Upper lobe of left lung (tissue), 6 donors: Measurements from ENCODE around the gene PCSK2. TPM values are rescaled to one million over a fixed set of nuclear protein-coding genes. Genes with fewer than 3 reads are reported as not detected.

ENCODE experiments used
- ATAC-seq, 2 donors: fragments of 200-7000 bp; cut with Tn5 transposase; one replicate each; pipeline ENCODE4 v1.9.1; 2022; ENCODE audit warnings: mild to moderate bottlenecking in 2 of 2, moderate library complexity in 2 of 2; ENCODE audit not compliant: low FRiP score in 2 of 2
- DNase-seq, 2 donors: peaks; one replicate each; pipeline ENCODE4 v3.0.0-alpha.2; 2019 to 2020
- H3K27ac ChIP-seq, 4 donors: fragments of 200-600 bp; sonication (generic); one replicate each; pipeline ENCODE4 v1.5.1; 2016 to 2019
- H3K27me3 ChIP-seq, 4 donors: fragments of 200-600 bp; sonication (generic); one replicate each; pipeline ENCODE4 v1.5.1; 2017 to 2019
- H3K36me3 ChIP-seq, 4 donors: fragments of 200-600 bp; sonication (generic); one replicate each; pipeline ENCODE4 v1.5.1; 2016 to 2019
- H3K4me1 ChIP-seq, 4 donors: fragments of 200-600 bp; sonication (generic); one replicate each; pipeline ENCODE4 v1.5.1; 2018 to 2019
- H3K4me3 ChIP-seq, 4 donors: fragments of 200-600 bp; sonication (generic); one replicate each; pipeline ENCODE4 v1.5.1; 2017 to 2019; ENCODE audit warnings: mild to moderate bottlenecking in 2 of 4, moderate library complexity in 1 of 4
- H3K9me3 ChIP-seq, 4 donors: fragments of 200-600 bp; sonication (generic); one replicate each; pipeline ENCODE4 v1.5.1; 2018 to 2019
- EP300 ChIP-seq, 4 donors: sonication (generic); formaldehyde crosslinking; IDR thresholded peaks; one replicate each; pipeline ENCODE4 v1.5.1; 2017; ENCODE audit warnings: antibody characterized with exemption in 4 of 4, control low read depth in 2 of 4
- POLR2A ChIP-seq, 4 donors: fragments of 450-650 bp; IDR thresholded peaks; one replicate each; pipeline ENCODE4 v1.5.1; 2016 to 2017; ENCODE audit warnings: antibody characterized with exemption in 4 of 4, mild to moderate bottlenecking in 2 of 4
- POLR2AphosphoS5 ChIP-seq, 2 donors: sonication (generic); formaldehyde crosslinking; IDR thresholded peaks; one replicate each; pipeline ENCODE4 v1.5.1; 2017; ENCODE audit warnings: antibody characterized with exemption in 2 of 2
- WGBS, 2 donors: methylation state at CpG; one replicate each; pipeline ENCODE4 v1.1.5; 2017 to 2018; 5-methylcytosine and 5-hydroxymethylcytosine counted together
- total RNA-seq, 6 donors: library from RNA; depleted of rRNA in 4 of 6; stranded (reverse); fragments of >200 nt in 4 of 6; gene quantifications; one replicate each; pipeline versions ENCODE4 v1.1.0 to v1.2.1, GENCODE V29; 2016 to 2021
- TF ChIP-seq, protein P1 (sequence below), 6 experiments: fragments of 450-650 bp in 4 of 6; fragments of 200-600 bp in 2 of 6; sonication (generic) in 2 of 6; IDR thresholded peaks; one replicate each; pipeline ENCODE4 v1.5.1; 2016 to 2019; ENCODE audit warnings: antibody characterized with exemption in 6 of 6
- donor health status: DM: no; HTN: no; CAD: no; lungs with moderate emphysema.
- donor health status: DM: no; HTN: yes; CAD: no; lungs with severe emphysema.

PCSK2 gene
- total RNA-seq, 6 donors from 2014 or later = 1.4 to 75.3 (median 15.9) TPM

DNA sequence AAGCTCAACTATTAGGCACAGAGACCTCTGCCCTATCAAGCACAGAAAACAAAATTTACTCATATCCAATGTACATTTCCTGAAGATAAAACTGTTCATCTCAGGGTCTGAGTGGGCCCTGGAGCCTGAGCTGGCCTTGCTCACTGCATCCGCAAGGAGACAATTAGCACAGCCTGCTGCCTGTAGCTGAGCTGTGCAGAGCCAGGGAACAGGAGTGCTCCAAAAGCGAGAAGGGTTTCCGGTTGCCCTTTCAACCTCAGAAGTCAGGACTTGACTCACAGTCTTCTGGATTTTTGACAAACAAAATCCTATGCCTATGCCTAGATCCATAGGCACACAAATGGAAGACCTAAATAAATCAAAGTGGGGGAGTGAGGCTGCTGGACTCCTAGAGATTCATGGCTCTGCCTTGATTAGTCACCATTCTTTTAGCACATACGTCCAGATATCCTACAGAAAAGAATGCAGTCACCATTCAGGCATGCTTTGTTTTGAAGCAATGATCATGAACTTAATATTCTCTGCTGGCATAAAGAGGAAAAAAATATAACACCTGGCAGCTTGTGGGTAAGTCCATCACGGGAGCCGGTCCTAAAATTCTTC, 230.8 kb downstream of the PCSK2 start:
- H3K9me3 ChIP-seq = no peaks in the 10 kb centered on the region
- TF ChIP-seq, protein P1, sequence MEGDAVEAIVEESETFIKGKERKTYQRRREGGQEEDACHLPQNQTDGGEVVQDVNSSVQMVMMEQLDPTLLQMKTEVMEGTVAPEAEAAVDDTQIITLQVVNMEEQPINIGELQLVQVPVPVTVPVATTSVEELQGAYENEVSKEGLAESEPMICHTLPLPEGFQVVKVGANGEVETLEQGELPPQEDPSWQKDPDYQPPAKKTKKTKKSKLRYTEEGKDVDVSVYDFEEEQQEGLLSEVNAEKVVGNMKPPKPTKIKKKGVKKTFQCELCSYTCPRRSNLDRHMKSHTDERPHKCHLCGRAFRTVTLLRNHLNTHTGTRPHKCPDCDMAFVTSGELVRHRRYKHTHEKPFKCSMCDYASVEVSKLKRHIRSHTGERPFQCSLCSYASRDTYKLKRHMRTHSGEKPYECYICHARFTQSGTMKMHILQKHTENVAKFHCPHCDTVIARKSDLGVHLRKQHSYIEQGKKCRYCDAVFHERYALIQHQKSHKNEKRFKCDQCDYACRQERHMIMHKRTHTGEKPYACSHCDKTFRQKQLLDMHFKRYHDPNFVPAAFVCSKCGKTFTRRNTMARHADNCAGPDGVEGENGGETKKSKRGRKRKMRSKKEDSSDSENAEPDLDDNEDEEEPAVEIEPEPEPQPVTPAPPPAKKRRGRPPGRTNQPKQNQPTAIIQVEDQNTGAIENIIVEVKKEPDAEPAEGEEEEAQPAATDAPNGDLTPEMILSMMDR (IDR thresholded peaks at IDR 0.05) = no peak
- TF ChIP-seq EP300 (IDR thresholded peaks at IDR 0.05) (no peak), POLR2AphosphoS5 (IDR thresholded peaks at IDR 0.05) (no peak), POLR2A (IDR thresholded peaks at IDR 0.05) (no peak)
- no peaks in the 10 kb centered on the region for H3K4me1 ChIP-seq
- ATAC-seq (no peak), DNase-seq (no peak)
- no peaks in the 10 kb centered on the region for H3K27me3 ChIP-seq
- H3K27ac ChIP-seq = no peak overlapping the region
- H3K4me3 ChIP-seq = no peak overlapping the region
- no peaks in the 10 kb centered on the region for H3K36me3 ChIP-seq
- WGBS, 2 donors = 85 to 93% methylated on average over 6 of the region's 6 CpGs

DNA sequence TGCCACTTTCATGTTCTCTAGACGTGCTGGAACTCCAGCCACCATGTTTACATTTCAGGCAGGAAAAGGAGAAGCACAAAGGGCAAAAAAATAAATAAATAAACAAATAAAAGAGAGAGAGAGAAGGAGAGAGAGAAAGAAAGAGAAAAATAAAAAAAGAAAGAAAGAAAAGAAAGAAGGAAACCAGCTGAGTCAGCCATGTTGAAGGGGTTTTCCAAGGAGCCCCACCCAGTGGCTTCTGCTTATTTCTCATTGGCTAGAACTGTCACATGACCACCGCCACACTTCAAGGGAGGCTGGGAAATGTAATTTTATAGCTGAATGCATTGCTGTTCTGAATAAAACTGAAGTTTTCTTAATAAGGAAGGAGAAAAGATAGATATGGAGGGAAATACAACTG, 233.3 kb downstream of the PCSK2 start:
- no peak for DNase-seq
- TF ChIP-seq EP300 (IDR thresholded peaks at IDR 0.05) (no peak), POLR2AphosphoS5 (IDR thresholded peaks at IDR 0.05) (no peak), POLR2A (IDR thresholded peaks at IDR 0.05) (no peak)
- TF ChIP-seq, protein P1 (IDR thresholded peaks at IDR 0.05) = no peak

GRCh38 chr20:17461941-17462340, 235.1 kb downstream of the PCSK2 start:
- no peak for DNase-seq
- Histone ChIP-seq H3K36me3 (no peaks in the 10 kb centered on the region), H3K4me1 (no peaks in the 10 kb centered on the region), H3K9me3 (no peaks in the 10 kb centered on the region), H3K27ac (no peak overlapping the region), H3K27me3 (no peaks in the 10 kb centered on the region), H3K4me3 (no peak overlapping the region)
- TF ChIP-seq EP300 (IDR thresholded peaks at IDR 0.05) = no peak
- TF ChIP-seq POLR2A (IDR thresholded peaks at IDR 0.05) = no peak
- TF ChIP-seq POLR2AphosphoS5 (IDR thresholded peaks at IDR 0.05) = no peak
- TF ChIP-seq, protein P1 (IDR thresholded peaks at IDR 0.05) = no peak
- ATAC-seq = no peak
- WGBS, 2 donors = 72 to 77% methylated on average over 3 of the region's 3 CpGs

More for the DNA sequence above, 233.3 kb downstream of the PCSK2 start:
- Histone ChIP-seq H3K27me3 (no peaks in the 10 kb centered on the region), H3K4me3 (no peak overlapping the region), H3K9me3 (no peaks in the 10 kb centered on the region), H3K36me3 (no peaks in the 10 kb centered on the region), H3K27ac (no peak overlapping the region), H3K4me1 (no peaks in the 10 kb centered on the region)
- ATAC-seq = no peak
- 56 to 63% methylated on average over 2 of the region's 2 CpGs for WGBS, 2 donors

DNA sequence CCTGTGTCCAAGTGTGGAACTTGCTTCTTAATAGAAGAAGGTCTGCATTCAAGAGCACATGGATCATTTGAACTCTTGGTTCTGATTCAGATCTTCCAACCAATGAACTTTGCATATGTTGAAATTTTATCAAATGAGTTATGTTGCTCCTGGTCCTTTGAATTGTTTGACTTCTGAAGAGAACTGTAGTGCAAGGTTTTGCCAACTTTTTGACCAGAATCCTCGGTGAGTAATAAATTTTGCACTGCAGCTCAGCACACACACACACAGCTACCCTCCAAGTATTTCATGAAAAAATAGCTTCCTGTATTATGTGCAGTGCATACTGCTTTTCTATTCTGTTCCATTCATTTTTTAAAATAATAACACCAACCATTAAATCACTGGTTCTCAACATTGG, 236.9 kb downstream of the PCSK2 start:
- Histone ChIP-seq H3K27me3 (no peaks in the 10 kb centered on the region), H3K4me3 (no peak overlapping the region), H3K27ac (no peak overlapping the region), H3K36me3 (no peaks in the 10 kb centered on the region), H3K9me3 (no peaks in the 10 kb centered on the region), H3K4me1 (no peaks in the 10 kb centered on the region)
- DNase-seq (no peak), ATAC-seq (no peak)
- TF ChIP-seq POLR2A (IDR thresholded peaks at IDR 0.05) = no peak
- 60 to 78% methylated on average over 1 of the region's 1 CpG for WGBS, 2 donors

DNA sequence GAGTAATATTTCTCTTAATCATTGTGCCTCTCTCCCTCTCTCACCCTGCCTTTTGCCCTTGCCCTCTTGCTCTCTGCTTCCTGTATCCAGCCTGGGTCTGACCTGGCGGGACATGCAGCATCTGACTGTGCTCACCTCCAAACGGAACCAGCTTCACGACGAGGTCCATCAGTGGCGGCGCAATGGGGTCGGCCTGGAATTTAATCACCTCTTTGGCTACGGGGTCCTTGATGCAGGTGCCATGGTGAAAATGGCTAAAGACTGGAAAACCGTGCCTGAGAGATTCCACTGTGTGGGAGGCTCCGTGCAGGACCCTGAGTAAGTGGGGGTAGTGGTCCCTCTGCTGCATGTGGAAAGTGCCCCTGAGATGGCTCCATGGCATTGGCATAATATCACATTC, 238.4 kb downstream of the PCSK2 start:
- H3K27ac ChIP-seq = no peak overlapping the region
- H3K27me3 ChIP-seq = no peaks in the 10 kb centered on the region
- H3K9me3 ChIP-seq = no peaks in the 10 kb centered on the region
- TF ChIP-seq POLR2AphosphoS5 (IDR thresholded peaks at IDR 0.05) = no peak
- no peaks in the 10 kb centered on the region for H3K36me3 ChIP-seq
- ATAC-seq = no peak
- no peaks in the 10 kb centered on the region for H3K4me1 ChIP-seq
- H3K4me3 ChIP-seq = no peak overlapping the region
- DNase-seq = no peak
- WGBS, 2 donors = 89 to 90% methylated on average over 10 of the region's 10 CpGs

GRCh38 chr20:17466641-17467040, 239.8 kb downstream of the PCSK2 start:
- DNase-seq (no peak), ATAC-seq (no peak)
- H3K27me3 ChIP-seq = no peaks in the 10 kb centered on the region
- H3K9me3 ChIP-seq = no peaks in the 10 kb centered on the region
- H3K36me3 ChIP-seq = no peaks in the 10 kb centered on the region
- no peaks in the 10 kb centered on the region for H3K4me1 ChIP-seq
- WGBS, 2 donors = 89 to 90% methylated on average over 7 of the region's 7 CpGs
- no peak overlapping the region for H3K4me3 ChIP-seq
- H3K27ac ChIP-seq = no peak overlapping the region
- TF ChIP-seq, protein P1 (IDR thresholded peaks at IDR 0.05) = no peak
- TF ChIP-seq POLR2AphosphoS5 (IDR thresholded peaks at IDR 0.05) (no peak), EP300 (IDR thresholded peaks at IDR 0.05) (no peak)
